NCI-H774 (cell line): ENCODE results near the gene RIPK1.
A peak's percentile ranks its signal among the peaks of the same experiment; 100 is the strongest.

Experiments
- DNase-seq: peaks from one replicate; lab custom pipeline; 2025; lab: John Stamatoyannopoulos, UW

Gene RIPK1

GRCh38 chr6:3085074-3085473, 16.8 kb downstream of the RIPK1 start:
- no peak for DNase-seq

- no peak for DNase-seq
Measured at GRCh38 chr6:3086282-3086946, 18.1 kb downstream of the RIPK1 start.

GRCh38 chr6:3088446-3088845, 20.2 kb downstream of the RIPK1 start:
- DNase-seq, result no peak

GRCh38 chr6:3088968-3089367, 20.7 kb downstream of the RIPK1 start:
- DNase-seq, result no peak

GRCh38 chr6:3090013-3090412, 21.7 kb downstream of the RIPK1 start:
- DNase-seq, result no peak

GRCh38 chr6:3094815-3095214, 26.5 kb downstream of the RIPK1 start:
- DNase-seq, result no peak

GRCh38 chr6:3102875-3103274, 34.6 kb downstream of the RIPK1 start:
- no peak for DNase-seq

GRCh38 chr6:3108746-3109414, 40.6 kb downstream of the RIPK1 start:
- no peak for DNase-seq

- no peak for DNase-seq
Measured at GRCh38 chr6:3109761-3110160, 41.5 kb downstream of the RIPK1 start.

GRCh38 chr6:3114377-3114776, 46.1 kb downstream of the RIPK1 start:
- DNase-seq, result no peak

- DNase-seq, result no peak
Measured at GRCh38 chr6:3117912-3118352, 49.6 kb downstream of the RIPK1 start.

GRCh38 chr6:3118353-3119039, 50.2 kb downstream of the RIPK1 start, which contains the start of gene BPHL:
BPHL (plus strand) TSS chr6:3118711; CDS start chr6:3118741, 30 bp downstream.
- peak; percentile 91 for DNase-seq

GRCh38 chr6:3119040-3119723, 50.9 kb downstream of the RIPK1 start:
- peak; percentile 25 for DNase-seq

GRCh38 chr6:3120765-3121089, 52.4 kb downstream of the RIPK1 start:
- DNase-seq, result no peak

- no peak for DNase-seq
Measured at GRCh38 chr6:3122823-3123182, 54.5 kb downstream of the RIPK1 start.

- DNase-seq, result no peak
Measured at GRCh38 chr6:3124667-3125066, 56.4 kb downstream of the RIPK1 start.

GRCh38 chr6:3125815-3126214, 57.5 kb downstream of the RIPK1 start:
- DNase-seq, result no peak

- DNase-seq, result no peak
Measured at GRCh38 chr6:3128356-3129108, 60.2 kb downstream of the RIPK1 start.

- no peak for DNase-seq
Measured at GRCh38 chr6:3131695-3132094, 63.4 kb downstream of the RIPK1 start.

- DNase-seq, result no peak
Measured at GRCh38 chr6:3133515-3133914, 65.2 kb downstream of the RIPK1 start.

- DNase-seq, result peak; percentile 76
Measured at GRCh38 chr6:3135668-3136291, 67.5 kb downstream of the RIPK1 start.
